AG09319 (cell line): ENCODE data around the gene MYORG.

Experiments
- DNase-seq: peaks from one replicate; pipeline ENCODE4 v3.0.0-alpha.2; 2010; ENCODE audit warnings: low read depth; ENCODE audit errors: extremely low read depth
- CTCF ChIP-seq: IDR thresholded peaks from 2 replicates; pipeline ENCODE4 v1.5.1; 2011; ENCODE audit warnings: low read depth, mild to moderate bottlenecking, inconsistent platforms, low read length, moderate library complexity

Gene MYORG

GRCh38 chr9:34406219-34406618 lies 29.5 kb upstream of the MYORG start:
- TF ChIP-seq CTCF: no peak
- no peak for DNase-seq

GRCh38 chr9:34405719-34406118 lies 29.0 kb upstream of the MYORG start:
- no peak for DNase-seq
- no peak for TF ChIP-seq CTCF

GRCh38 chr9:34403554-34404380 lies 27.1 kb upstream of the MYORG start:
- TF ChIP-seq CTCF: peak; percentile 100
- no peak for DNase-seq

GRCh38 chr9:34400686-34401602 lies 24.2 kb upstream of the MYORG start:
- DNase-seq: no peak
- TF ChIP-seq CTCF: no peak

GRCh38 chr9:34400275-34400674 lies 23.6 kb upstream of the MYORG start:
- DNase-seq: no peak
- TF ChIP-seq CTCF: no peak; the same call in 1 of the 2 replicates

GRCh38 chr9:34399729-34400128 lies 23.0 kb upstream of the MYORG start:
- no peak for DNase-seq
- no peak for TF ChIP-seq CTCF

GRCh38 chr9:34398875-34399274 lies 22.2 kb upstream of the MYORG start:
- no peak for TF ChIP-seq CTCF
- DNase-seq: no peak
